ENCODE data around the gene SCNN1G.

DNA sequence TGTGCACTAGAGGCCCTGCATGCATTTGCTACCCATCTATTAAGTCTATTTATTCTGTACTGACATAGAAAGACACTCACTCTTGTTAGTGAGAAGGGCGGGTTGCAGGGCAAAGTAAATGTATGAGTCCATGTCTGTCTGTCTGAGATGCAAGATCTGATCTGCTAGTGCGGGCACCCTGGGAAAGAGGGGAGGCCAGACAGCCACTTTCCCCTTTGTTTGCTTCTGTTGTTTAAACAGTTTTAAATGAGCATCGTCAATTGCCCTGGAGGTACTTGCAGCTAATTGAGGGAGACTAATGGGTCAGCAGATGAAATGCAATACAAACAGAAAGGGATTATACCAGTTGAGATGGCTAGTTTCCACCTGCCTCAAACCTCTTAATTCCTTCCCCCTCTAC, 24.9 kb downstream of the SCNN1G start:
- TF ChIP-seq POLR2A (IDR thresholded peaks at IDR 0.05) (no peak), POLR2AphosphoS5 (IDR thresholded peaks at IDR 0.05) (no peak), CTCF (IDR thresholded peaks at IDR 0.05) (no peak)

Measured in gastroesophageal sphincter (tissue), 3 donors.